ENCODE measurements around the gene CFAP100.

DNA sequence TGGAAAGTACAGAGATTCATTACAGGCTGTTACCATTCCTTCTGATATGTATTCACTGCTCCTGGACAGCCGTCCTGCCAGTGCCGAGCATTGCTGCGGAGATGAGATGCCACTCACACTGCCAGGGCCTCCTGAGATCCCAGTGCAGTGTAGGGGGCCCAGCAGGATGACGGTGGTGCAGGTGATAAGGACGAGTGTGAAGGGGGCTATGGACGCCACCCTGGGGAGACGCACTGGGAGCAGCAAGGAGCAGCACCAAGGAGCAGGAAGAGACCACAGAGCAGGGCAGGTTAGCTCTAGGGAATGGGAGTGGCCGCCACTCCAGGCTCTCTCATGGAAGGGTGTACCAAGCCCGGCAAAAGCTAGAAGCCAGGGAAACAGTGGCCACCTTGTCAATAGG, 33.5 kb upstream of the CFAP100 start:
- TF ChIP-seq, protein P1, sequence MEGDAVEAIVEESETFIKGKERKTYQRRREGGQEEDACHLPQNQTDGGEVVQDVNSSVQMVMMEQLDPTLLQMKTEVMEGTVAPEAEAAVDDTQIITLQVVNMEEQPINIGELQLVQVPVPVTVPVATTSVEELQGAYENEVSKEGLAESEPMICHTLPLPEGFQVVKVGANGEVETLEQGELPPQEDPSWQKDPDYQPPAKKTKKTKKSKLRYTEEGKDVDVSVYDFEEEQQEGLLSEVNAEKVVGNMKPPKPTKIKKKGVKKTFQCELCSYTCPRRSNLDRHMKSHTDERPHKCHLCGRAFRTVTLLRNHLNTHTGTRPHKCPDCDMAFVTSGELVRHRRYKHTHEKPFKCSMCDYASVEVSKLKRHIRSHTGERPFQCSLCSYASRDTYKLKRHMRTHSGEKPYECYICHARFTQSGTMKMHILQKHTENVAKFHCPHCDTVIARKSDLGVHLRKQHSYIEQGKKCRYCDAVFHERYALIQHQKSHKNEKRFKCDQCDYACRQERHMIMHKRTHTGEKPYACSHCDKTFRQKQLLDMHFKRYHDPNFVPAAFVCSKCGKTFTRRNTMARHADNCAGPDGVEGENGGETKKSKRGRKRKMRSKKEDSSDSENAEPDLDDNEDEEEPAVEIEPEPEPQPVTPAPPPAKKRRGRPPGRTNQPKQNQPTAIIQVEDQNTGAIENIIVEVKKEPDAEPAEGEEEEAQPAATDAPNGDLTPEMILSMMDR (conservative IDR thresholded peaks at IDR 0.05) = no peak
- no peak for TF ChIP-seq ZFX (IDR thresholded peaks at IDR 0.05)

All from C4-2B (cell line).